ENCODE measurements around the gene PANK2. TPM values are rescaled to one million over a fixed set of nuclear protein-coding genes. Genes with fewer than 3 reads are reported as not detected.

PANK2 gene
- total and polyA plus RNA-seq, 10 of the 15 experiments (the other 5 are each of a cell fraction or from before 2014, with no cell fraction given) = 13.2 to 43.4 (median 33.3) TPM

DNA sequence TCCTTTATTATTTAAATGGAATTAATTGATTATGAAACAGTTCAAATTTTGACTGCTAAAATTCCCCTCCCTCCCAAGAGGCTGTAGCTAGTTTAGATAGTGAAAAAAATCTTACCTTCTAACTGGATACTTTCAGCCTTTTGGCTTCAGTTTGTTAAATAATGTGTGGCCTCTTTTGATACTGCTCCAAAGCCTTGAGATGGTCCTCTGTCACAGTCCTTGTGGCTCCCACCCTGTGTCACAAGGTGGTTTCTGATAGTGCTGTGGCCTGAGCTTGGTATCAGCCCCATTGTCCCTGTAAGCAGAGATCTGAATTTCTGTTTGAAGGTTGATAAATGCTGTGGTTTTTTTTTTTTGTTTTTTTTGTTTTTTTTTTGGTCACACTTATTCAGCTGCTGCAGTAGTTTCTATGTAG, 20.8 kb downstream of the PANK2 start (continued):
- TF ChIP-seq MTA2 (IDR thresholded peaks at IDR 0.05; ENCODE audit: low read depth) = peak; percentile 38; the same call in 1 of the 2 replicates
- TF ChIP-seq NFXL1 (IDR thresholded peaks at IDR 0.05; ENCODE audit: borderline replicate concordance) = no peak
- TF ChIP-seq BRCA1 (IDR thresholded peaks at IDR 0.05; ENCODE audit: low read depth, low read length) = no peak
- TF ChIP-seq ZSCAN29 (IDR thresholded peaks at IDR 0.05) = no peak
- TF ChIP-seq POLR2AphosphoS5 (IDR thresholded peaks at IDR 0.05; ENCODE audit: low read length) = 0 out of 2 replicates have a peak, but pooled peaks have one; percentile 20
- TF ChIP-seq HCFC1 (IDR thresholded peaks at IDR 0.05; ENCODE audit: low read length) = no peak
- TF ChIP-seq NFYB (IDR thresholded peaks at IDR 0.05; ENCODE audit: insufficient read depth, low read depth, low read length) = no peak
- peak in 1 of 2 experiments; percentile 61; a peak in 1 of 4 replicates for TF ChIP-seq EP300 (IDR thresholded peaks at IDR 0.05; ENCODE audit: borderline replicate concordance in 1 of 2, control insufficient read depth in 1 of 2, low read depth in 2 of 2, low read length in 2 of 2)
- TF ChIP-seq MXI1 (IDR thresholded peaks at IDR 0.05; ENCODE audit: low read depth, low read length) = peak; percentile 26; the same call in 1 of the 2 replicates
- no peak for TF ChIP-seq ATF3 (IDR thresholded peaks at IDR 0.05; ENCODE audit: borderline replicate concordance, extremely low read depth, low read depth, low read length)
- TF ChIP-seq CEBPZ (IDR thresholded peaks at IDR 0.05; ENCODE audit: low read depth, low read length) = no peak
- TF ChIP-seq ZNF384 (IDR thresholded peaks at IDR 0.05; ENCODE audit: borderline replicate concordance, low read depth, low read length) = peak; percentile 94
- no peak for TF ChIP-seq CREB1 (IDR thresholded peaks at IDR 0.05; ENCODE audit: low read depth)
- no peak for TF ChIP-seq SP1 (IDR thresholded peaks at IDR 0.05; ENCODE audit: low read depth, low read length)
- no peak for TF ChIP-seq SMAD5 (IDR thresholded peaks at IDR 0.05; ENCODE audit: low read depth)
- peak; percentile 21 to 46; a peak in 2 of 4 replicates for TF ChIP-seq IKZF2 (IDR thresholded peaks at IDR 0.05)
- TF ChIP-seq RBBP5 (conservative IDR thresholded peaks at IDR 0.05) = no peak
- TF ChIP-seq REST (IDR thresholded peaks at IDR 0.05; ENCODE audit: low read depth, low read length) = no peak
- TF ChIP-seq JUND (IDR thresholded peaks at IDR 0.05; ENCODE audit: low read depth, low read length) = no peak
- TF ChIP-seq SMAD1 (IDR thresholded peaks at IDR 0.05; ENCODE audit: low read depth, partially characterized antibody) = no peak
- no peak for TF ChIP-seq RFX5 (IDR thresholded peaks at IDR 0.05; ENCODE audit: low read depth, low read length)

Measured in GM12878 (cell line).